Measurements from ENCODE around the gene ITPKB.

Gene ITPKB

DNA sequence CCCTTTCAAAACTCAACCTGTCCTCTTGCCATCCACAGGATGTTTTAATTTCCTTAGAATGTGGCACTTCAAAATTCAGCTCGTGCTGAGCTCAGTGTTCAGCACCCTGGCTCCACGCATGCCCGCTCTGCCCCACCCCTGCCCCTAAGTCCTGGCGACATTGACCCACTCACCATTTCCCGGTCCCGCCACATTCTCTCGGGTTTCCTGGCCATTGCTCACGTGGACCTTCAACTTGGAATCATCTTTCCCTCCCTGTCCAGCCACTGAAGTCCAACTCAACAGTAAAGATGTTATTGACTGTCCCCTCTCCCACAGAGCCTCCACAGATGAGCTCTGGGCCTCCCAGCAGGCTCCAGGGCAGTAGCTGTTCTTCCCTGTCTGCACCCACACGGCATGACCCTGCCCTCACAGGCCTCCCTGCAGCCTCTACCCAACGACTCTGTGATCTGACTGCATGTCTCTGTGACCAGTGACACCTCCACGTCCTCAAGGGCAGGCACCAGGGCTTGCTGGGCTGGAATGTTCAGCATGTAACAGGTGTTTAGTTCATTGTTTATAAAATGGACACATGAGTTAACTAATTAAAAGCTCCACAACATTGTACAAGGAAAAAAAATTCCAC is 53.8 kb downstream of the ITPKB start:
- DNase-seq (ENCODE audit: low read depth in 2 of 2) = no peak

DNA sequence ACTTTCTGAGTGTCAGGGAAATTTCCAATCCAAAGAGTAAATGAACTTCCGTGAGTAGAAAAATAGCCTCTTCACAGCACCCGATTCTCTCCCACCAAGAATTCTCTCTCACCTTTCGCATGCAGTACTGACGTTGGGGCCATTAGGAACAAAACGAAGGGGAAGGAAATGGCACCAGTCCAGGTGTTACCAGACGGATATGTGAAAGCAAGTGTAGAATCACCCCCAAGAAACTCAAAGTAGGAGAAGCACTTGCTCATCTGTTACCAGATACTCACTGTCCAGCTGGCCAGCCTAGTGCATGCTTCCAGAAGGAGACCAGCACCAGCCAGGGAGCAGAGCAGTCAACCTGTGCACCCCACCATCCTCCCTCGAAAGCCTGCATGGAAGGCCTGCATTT is 55.1 kb downstream of the ITPKB start:
- DNase-seq (ENCODE audit: low read depth in 2 of 2) = no peak

DNA sequence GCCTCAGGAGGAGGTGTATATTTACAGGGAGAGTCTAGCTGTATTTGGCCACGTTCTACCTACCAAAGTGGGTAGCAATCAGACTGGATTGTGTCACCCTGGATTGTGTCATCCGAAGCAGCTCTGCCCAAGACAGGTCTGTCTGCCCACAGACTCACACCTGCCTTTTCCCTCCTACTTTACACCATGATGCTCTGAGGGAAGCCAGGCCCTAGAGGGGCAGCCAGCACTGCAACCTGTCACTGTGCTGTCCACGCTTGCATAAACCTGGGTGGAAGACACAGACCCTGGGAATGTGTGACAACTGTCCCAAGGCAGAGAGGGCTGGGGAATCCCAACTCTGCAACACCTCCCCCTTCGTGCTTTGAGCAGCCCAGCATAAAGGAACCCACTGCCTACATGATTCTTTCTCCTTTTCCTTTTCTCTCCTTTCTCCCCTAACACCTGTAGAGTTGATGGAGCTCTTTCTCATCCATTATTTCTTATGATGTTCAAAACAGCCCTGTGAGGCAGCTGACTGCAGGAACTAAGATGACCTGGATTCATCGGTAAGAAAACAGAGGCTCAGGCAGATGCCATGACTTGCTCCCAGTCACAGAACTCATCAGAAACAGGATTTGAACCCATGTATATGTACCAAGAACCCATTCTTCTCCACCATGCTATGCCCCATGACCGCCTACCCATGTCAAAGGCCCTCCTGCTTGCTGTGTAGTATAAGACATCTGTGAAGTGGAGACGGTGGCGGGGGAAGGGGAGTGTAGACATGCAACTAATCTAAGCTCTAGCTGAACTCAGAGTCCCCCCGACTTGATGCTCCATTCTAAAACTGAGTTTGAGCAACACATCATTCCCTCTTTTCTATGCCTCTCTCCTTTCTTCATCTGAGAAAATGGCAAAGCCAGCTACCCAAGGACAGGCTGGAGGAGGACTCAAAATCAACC is 55.9 kb downstream of the ITPKB start:
- no peak for DNase-seq (ENCODE audit: low read depth in 2 of 2)

DNA sequence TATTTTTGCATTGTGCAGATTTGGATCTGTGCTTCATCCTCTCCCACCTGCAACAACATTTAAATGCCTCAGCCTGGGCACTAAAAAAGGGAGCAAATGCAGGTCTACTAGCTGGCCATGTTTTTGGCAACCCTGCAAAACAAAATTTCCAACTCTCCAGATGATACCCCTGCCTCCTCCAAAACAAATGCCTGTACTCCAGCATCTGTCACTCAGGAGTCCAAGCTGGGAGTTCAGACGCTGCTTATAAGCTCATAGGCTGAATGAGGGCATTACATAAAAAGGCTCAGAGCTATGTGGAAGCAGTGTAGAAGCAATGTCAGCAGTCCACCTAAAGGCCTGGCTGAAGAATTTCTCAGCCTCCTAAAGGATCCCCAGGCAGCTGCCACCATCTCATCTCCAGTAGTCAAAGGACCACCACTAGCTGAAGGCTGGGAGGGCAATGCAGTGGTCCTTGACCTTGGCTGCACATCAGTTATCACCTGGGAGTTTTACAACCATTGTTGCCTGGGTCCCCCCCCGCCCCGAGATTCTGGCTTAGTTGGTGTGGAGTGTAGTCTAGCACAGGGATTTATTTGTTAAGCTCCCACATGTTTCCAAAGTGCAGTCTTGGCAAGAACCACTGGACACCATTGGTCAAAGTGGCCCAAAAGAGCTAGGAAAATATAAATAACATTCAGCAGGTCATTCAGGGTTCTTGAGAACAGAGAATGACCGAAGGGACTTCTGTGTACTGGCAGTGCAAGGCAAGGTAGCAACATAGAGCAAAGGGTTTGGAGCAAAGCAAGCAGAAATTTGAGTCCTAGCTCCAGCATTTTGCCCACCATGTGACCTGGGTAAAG is 57.2 kb downstream of the ITPKB start:
- DNase-seq (ENCODE audit: low read depth in 2 of 2) = no peak

DNA sequence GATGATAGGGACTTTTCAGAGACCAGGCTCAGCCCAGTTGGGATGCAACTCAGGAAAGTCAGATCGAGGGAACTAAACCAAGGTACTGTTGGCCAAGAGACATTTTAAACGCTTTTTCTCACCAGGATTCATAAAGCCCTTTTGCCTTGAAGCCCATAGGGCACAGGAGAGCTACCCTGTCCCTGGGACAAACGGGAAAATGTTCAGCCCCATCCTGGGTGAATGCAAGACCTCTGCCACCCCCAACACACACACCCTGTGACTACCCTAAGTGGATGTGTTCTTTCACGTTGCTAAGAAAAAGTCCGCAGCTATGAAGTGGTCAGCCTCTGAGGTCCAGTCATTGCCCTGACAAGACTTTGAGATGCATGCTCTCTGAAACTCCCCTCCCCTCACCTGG is 58.4 kb downstream of the ITPKB start:
- no peak for DNase-seq (ENCODE audit: low read depth in 2 of 2)

DNA sequence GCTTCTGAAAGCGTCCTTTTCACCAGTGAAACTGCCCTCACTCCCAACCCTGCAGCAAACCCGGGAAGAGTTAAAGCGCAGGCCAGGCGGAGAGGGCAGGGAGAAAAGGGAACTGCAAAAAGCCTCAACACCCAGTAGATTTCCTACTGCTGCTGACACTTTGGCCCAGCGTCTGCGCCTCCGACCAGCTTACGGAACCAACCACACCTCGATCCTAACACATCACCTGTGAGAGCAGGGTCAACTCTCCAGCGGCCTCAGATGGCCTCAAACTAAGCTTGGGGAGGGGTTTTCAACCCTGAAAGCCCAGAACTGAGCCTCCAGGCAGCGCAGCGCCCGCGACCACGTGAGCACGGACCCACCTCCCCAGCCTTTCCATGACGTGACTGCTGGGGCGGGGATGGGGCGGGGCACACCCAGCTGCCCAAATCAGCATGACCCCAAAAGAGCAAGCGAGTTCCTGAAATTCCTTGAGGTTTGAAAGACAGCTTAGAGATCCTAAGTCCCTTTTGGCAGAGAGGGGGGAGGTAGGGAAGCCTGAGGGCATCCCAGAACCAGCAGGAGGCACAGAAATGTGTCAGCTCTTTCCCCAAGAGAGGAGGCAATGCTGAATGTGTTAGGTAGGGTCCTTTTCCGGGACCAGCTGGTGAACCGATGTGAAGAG is 59.1 kb downstream of the ITPKB start:
- peak; percentile 62 to 77 for DNase-seq (ENCODE audit: low read depth in 2 of 2)

DNA sequence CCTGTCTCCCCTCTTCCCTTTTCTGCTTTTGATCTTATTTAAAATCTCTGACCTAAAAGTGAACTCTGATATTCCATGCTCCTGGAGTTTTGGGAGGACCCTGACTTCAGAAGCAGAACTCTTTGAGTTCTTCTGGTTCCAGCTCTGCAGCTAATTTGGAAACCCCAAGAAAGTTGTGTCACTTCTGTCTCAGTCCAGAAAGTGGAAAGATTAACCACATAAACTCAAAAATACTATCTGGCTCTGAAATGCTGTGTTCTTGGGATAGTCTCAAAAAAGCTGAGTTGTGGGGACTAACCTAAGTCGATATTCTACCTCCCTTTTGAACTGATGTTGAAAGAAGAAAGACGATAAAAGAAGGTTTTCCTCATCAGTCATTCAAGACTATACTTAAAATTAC is 59.8 kb downstream of the ITPKB start:
- no peak for DNase-seq (ENCODE audit: low read depth in 2 of 2)

DNA sequence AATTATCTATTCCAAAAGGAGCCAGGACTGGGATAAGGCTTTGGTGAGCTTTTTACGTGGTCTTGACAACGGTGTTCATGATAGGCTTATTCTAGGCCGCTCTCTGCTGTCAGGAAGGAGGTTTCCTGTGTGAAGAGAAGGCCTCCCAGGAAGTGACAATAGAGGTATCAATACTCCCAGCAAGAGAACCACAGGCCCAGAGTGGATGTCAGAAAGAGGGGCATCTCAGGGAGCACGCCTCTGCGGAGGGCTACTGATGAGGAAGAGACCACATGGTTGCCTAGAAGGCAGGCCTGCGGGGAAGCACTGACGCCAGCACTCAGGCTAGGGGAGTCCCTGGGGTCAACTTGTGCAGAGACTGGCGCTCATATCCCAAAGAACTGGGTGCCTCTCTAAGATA is 60.4 kb downstream of the ITPKB start:
- DNase-seq (ENCODE audit: low read depth in 2 of 2) = no peak

DNA sequence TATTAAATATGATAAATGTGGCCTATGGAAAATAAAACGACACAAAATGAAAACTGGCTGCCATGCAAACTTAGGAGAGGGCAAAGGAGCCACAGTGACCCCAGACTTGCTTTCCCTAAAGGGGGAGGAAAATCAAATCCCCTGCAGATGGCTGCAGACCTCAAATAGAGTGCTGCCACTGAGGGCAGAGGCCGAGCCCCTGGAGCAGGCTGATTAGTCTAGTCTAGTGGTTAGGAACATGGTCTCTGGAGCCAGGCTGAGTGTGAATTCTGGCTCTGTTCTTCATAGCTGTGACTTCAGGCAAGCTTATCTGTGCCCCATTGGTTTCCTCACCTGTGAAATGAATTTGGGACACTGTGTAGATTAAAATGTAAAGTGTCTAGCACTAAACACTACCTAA is 60.8 kb downstream of the ITPKB start:
- no peak for DNase-seq (ENCODE audit: low read depth in 2 of 2)

DNA sequence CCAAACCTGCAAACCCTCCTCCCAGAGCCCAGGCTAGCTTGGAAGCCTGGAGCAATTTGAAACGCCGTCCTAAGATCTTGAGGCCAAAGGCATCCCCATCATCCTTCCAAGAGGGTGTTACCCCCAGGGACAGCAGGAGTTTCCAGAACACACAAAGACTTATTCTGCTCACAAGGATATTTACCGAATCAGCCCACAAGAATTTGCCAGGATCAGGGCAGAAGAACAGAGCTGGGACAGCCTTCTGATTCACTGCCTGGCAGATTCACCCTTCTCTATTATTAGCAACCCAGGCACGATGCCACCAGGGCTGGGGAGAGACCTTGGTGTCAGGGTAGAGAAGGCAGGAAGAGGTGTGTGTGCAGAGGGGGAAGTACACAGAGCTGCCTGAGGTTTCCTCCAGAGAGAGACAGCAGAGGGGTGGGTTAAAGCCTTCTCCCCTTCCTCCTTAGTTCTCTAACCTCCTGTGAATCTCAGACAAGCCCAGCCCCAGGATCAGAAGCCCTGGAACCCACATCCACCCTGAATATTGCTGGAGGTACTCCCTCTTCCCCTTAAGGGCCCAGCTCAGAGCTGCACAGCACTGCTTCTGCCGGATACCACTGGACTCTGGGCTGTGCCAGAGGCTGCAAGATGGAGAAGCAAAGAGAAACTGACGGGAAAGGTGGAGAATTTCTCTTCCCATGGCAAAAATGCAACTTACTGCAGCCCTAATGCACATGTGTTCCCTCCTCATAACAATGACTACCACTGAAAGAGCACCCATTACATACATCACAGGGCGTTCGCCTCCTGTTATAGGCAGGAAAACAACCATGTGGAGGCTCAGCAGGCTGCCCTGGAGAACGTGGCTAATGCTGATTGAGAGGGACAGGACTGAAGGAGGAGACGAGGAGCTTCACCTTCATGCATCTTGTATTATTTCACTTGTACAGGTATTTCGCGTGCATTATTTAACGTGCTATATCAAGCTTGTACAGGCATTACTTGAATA is 61.8 kb downstream of the ITPKB start:
- no peak for DNase-seq (ENCODE audit: low read depth in 2 of 2)

DNA sequence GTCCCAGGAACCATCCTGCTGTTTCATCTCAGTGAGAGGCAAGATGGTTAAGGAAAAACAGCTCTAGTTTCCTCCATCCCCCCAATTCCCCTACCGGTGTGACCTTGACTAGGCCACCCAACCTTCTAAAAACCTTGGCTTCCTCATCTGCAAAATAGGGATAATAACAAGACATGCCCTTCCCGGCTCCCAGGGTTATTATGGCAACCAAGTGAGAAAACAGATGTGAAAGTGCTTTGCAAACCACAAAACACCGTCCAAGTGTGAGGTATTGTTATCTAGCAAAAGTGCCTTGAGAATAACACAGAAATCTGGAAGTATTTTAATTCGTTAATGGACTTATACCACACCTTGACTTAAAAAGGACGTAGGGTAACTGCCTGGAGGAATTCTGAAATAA is 62.7 kb downstream of the ITPKB start:
- no peak for DNase-seq (ENCODE audit: low read depth in 2 of 2)

DNA sequence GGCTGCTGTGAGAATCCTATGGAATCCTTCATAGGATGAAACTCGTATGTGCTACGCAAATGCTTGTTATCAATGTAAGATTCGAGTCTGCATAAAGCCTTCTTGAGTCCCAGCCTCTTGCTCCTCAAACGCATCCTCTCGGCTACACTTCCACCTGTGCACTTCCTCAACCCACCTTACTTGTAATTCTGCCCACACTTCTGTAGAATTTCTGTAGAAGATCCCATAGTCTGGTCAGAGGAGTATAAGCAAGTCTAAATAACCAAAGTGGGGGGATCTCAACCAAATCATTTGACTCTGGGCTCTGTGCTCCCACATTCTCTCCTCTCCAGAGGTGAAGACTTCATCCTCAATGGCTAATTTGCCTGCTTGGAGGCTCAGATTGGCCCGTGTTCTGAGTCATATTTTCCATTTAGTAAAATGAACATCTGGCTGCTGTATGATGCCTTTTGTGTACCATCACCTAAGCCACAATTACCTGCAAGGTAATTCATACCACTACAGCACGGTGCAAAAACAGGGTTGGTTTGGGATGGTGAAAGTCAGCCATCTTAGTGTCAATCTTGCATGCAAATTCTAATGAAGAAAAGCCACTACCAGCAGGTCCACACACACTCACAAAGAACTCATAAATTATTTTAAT is 63.2 kb downstream of the ITPKB start:
- DNase-seq (ENCODE audit: low read depth in 2 of 2) = no peak

DNA sequence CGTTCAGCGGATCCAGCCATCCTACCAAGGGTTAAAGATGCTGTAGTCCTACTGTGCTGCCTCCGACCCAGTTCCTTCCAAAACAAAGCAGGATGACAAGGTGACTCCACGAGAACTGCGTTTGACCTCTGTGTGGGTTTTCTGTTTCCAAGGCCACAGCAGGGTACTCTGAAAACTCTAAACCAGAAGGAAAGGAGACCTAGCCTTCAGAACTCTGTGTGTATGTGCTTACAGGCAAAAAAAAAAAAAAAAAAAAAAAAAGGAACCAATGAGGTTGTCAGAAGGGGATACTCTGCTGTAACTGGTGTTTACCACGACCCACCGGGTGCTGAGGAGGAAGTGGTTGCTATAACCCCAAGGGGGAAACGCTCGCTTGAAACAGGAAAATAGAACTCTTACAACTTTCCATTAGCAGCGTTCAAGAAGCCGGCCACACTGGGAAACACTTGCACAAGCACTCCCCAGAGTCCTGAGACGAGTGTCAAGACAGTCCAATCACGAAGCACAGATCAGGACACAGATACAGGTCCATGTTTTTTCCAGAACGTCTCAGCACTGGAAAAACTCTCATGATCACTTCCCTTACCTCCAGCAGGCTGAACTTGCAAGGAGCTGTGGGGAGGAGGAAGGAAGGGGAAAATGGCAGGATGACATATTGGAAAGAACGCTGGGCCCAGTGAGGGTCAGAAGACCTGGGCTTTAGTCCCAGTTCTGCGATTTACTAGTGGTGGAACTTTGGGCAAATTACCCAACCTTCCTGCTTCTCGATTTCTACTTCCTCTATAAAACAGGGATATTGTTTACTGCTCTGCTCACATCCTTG is 64.0 kb downstream of the ITPKB start:
- DNase-seq (ENCODE audit: low read depth in 2 of 2) = peak; percentile 56 to 61

DNA sequence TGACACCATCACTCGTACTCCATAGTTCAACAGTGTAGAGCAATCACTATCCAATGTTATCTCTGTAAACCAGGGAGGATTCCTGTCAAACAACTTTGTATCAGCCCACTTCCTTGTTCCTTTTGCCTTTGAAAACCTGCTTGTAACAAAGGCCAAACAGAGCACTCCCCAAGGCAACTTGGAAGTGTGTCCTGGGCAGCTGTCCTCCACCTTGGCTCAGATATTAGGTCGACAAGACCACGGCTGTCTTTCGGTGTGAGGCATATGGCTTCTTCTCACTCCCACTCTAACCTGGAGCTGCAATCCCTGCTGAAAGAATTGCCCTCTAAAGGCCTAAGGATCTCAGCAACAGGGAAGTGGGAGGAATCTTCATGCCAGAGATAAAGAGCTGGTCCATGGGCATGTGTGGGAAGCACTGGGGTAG is 66.7 kb downstream of the ITPKB start:
- no peak for DNase-seq (ENCODE audit: low read depth in 2 of 2)

DNA sequence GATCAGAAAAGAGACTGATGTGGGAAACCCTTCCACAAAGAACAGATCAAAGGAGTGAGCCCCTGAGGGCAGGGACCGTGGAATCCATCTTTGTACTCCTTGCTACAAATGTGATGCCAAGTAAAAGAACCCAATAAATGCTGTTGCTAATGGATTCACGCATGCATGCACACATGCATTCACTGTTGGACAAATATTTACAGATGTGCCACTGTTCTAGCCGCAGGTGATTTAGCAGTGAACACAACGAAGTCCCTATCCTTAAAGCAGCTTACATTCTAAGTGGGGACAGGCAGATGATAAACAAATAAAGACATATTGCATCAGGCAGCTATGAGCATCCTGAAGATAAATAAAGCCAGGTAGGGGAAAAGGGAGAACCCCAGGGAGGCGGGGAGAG is 67.8 kb downstream of the ITPKB start:
- no peak for DNase-seq (ENCODE audit: low read depth in 2 of 2)

DNA sequence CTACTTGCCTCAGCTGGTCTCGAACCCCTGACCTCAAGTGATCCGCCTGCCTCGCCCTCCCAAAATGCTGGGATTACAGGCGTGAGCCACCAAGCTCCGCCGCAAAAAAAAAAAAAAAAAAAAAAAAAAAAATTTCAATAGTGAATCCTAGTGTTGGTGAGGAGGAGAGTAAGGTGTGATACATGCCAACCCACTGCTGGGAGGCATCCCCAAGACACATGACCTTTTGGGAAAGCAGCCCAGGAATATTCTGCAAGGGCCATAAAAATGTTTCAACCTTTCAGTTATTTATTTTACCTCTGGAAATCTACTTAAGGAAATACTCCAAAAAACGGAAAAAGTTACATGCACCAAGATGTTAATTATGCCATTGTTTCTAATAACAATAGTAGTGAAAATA is 69.0 kb downstream of the ITPKB start:
- no peak for DNase-seq (ENCODE audit: low read depth in 2 of 2)

DNA sequence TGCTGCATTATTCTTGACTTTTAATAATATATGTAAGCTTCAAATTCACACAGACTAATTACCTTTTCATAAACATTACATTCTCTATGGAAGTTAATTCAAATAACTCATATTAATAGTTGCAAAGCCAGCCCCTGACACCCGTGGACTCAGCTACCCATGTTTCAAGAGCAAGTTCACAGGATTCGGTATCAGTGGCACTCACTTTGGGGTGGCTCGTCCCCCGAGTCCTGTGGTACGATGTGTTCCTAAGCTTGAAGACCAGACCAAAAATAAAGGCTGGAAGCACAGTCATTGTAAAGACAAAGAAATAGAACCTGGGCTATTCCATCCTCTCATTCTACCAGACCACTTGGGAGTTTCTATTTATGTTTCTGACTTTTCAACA is 70.9 kb downstream of the ITPKB start:
- DNase-seq (ENCODE audit: low read depth in 2 of 2) = no peak

DNA sequence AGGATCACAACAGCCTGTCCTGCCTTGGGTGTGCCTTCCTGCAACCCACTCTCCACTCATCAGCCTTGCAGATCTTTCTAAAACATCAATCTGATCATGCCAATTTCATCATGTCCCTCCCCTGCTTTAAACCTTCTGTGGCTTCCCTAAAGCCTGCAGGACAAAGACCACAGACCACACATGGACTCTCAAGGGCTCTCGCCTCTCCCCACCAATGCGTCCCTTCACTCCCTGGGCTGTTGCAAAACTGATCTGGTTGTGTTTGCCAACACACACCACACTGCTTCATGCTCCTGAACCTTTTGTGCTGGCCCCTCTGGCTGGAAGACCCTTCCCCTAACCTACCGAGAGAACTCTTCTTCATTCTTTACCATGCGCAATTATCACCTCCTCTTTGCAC is 72.4 kb downstream of the ITPKB start:
- DNase-seq (ENCODE audit: low read depth in 2 of 2) = no peak

DNA sequence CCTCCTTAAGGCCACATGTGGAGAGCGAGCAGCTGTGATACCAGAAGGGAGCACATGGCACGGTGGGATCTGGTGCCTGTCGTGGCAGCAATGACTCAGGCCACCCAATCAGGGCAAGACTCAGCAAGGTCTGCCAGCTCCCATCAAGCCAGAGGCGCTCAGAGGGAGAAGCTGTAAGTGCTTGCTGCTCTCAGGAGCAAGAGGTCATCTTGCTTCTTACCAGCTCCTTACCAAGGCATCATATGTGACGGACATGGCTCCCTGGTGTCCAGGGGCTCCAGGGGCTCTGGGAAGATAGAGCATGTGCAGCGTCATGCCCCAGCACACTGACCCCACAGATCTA is 72.9 kb downstream of the ITPKB start:
- no peak for DNase-seq (ENCODE audit: low read depth in 2 of 2)
